ENCODE results near the gene FCAMR. TPM values are rescaled to one million over a fixed set of nuclear protein-coding genes. Genes with fewer than 3 reads are reported as not detected.

The FCAMR gene
- total and polyA plus RNA-seq, 2 donors (not counting 1 experiment from before 2014, with no cell fraction given), result not detected

DNA sequence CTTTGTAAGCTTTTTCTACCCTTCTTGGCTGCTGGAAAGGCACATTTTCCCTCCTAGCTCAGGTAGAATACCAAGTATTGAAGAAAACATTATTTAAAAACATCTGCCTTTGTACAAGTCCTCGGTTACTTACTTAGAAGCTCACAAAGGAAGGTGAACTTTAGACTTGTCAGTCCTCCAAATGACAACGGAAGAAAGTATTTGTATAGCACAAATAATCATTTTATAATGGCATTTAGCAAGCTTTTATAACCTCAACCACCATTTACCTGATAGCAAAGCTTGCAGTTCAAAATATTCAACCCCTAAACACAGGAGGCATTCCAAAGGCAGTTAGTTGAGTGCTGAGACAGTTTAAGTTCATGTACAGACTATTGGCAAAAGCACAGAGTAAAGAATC lies 2.5 kb upstream of the FCAMR start:
- ChIA-PET POLR2A (interaction anchor here (1.6 kb wide), 1 partner anchor 24 kb away, joined by 3 read pairs; no protein-coding TSS in a partner anchor), CTCF (interaction anchor here (0.9 to 8.4 kb wide), 6 partner anchors 9 to 246 kb away, joined by 3 to 77 read pairs (median 4); no protein-coding TSS in a partner anchor)
- no peaks in the 10 kb centered on the region for H3K27me3 Mint-ChIP-seq
- no peaks in the 10 kb centered on the region for H3K9me3 ChIP-seq (ENCODE audit: control extremely low read depth in 1 of 3, control insufficient read depth in 2 of 3, insufficient read depth in 1 of 3, low read length in 2 of 3)
- H3K79me2 ChIP-seq (ENCODE audit: control insufficient read depth, insufficient read depth, low read length), result no peaks in the 10 kb centered on the region
- H3K9me3 Mint-ChIP-seq (ENCODE audit: insufficient read depth), result no peaks in the 10 kb centered on the region
- H3K4me3 ChIP-seq (ENCODE audit: control extremely low read depth in 1 of 5, extremely low read depth in 1 of 5, insufficient read depth in 1 of 5, low read depth in 2 of 5, low read length in 4 of 5), result no peak overlapping the region
- ATAC-seq (ENCODE audit: low read depth), result no peak
- no peak for DNase-seq
- H2AFZ ChIP-seq (ENCODE audit: insufficient read depth, low read depth, low read length, poor library complexity, severe bottlenecking), result no peak overlapping the region
- H4K20me1 ChIP-seq (ENCODE audit: control insufficient read depth, insufficient read depth, low read length, poor library complexity, severe bottlenecking), result no peaks in the 10 kb centered on the region
- TF ChIP-seq, protein P1, sequence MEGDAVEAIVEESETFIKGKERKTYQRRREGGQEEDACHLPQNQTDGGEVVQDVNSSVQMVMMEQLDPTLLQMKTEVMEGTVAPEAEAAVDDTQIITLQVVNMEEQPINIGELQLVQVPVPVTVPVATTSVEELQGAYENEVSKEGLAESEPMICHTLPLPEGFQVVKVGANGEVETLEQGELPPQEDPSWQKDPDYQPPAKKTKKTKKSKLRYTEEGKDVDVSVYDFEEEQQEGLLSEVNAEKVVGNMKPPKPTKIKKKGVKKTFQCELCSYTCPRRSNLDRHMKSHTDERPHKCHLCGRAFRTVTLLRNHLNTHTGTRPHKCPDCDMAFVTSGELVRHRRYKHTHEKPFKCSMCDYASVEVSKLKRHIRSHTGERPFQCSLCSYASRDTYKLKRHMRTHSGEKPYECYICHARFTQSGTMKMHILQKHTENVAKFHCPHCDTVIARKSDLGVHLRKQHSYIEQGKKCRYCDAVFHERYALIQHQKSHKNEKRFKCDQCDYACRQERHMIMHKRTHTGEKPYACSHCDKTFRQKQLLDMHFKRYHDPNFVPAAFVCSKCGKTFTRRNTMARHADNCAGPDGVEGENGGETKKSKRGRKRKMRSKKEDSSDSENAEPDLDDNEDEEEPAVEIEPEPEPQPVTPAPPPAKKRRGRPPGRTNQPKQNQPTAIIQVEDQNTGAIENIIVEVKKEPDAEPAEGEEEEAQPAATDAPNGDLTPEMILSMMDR (IDR thresholded peaks at IDR 0.05), result no peak
- peaks cover 4% of the 10 kb centered on the region for H3K4me1 Mint-ChIP-seq
- no peak overlapping the region for H3K4me3 Mint-ChIP-seq
- no peak overlapping the region for H3K27ac Mint-ChIP-seq
- intact Hi-C loops (cut with micrococcal nuclease), result no loop called here
- H3K36me3 ChIP-seq (replicated peaks in 1 of 2; ENCODE audit: control extremely low read depth in 1 of 2, control insufficient read depth in 1 of 2, extremely low read depth in 1 of 2, insufficient read depth in 2 of 2, low read length in 1 of 2), result no peaks in the 10 kb centered on the region
- H3K4me2 ChIP-seq (replicated peaks; ENCODE audit: low read depth, low read length, poor library complexity, severe bottlenecking), result no peak overlapping the region
- WGBS (ENCODE audit: insufficient coverage), result no CpG with 5 or more reads among the region's 2 CpGs
- no peak overlapping the region for H3K9ac ChIP-seq (ENCODE audit: low read length)
- H3K27ac ChIP-seq (ENCODE audit: low read length in 2 of 2), result no peak overlapping the region
- H3K4me1 ChIP-seq (ENCODE audit: control insufficient read depth in 2 of 2, insufficient read depth in 2 of 2, low read length in 2 of 2), result peaks cover 0 to 1% of the 10 kb centered on the region in 2 donors
- H3K27me3 ChIP-seq (replicated peaks in 1 of 4; ENCODE audit: control extremely low read depth in 1 of 4, control insufficient read depth in 3 of 4, insufficient read depth in 4 of 4, low read length in 3 of 4), result peaks cover 0 to 7% (median 0%) of the 10 kb centered on the region in 4 experiments

DNA sequence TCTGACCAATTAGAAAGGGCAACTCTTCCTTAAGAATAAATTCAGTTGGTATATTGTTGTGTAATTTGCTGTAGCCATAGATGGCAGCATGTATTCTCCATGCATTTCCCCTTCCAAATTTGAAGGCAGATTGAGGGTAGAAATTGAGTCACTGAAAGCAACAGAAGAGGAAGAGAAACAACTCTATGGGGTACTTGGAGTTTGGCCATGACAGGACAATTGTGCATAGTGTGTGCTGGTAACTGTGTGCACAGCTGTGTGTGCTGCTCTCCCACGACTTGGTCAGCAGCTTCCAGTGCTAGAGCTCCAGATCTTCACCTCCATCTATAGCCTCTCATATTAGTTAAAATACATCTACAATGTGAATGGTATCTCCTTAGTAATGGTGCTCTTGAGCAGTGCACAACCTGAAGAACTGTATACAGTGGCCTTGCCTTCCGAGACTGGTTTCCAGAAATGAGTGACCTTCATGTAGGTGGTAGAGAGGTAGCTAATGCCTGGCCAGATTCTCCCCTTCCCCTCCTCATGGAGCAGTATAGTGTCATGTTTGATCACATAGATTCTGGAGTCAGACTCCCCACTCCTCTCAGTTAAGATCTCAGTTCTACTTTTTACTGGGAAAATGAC lies 882 bp upstream of the FCAMR start:
- no peak for TF ChIP-seq EZH2 (IDR thresholded peaks at IDR 0.05; ENCODE audit: borderline replicate concordance, insufficient read depth, low read depth, low read length, poor library complexity, severe bottlenecking)
- TF ChIP-seq, protein P1 (IDR thresholded peaks at IDR 0.05), result no peak
- no peaks in the 10 kb centered on the region for H3K9me3 ChIP-seq (ENCODE audit: control extremely low read depth in 1 of 3, control insufficient read depth in 2 of 3, insufficient read depth in 1 of 3, low read length in 2 of 3)
- no peak overlapping the region for H3K27ac Mint-ChIP-seq
- H3K4me1 ChIP-seq (ENCODE audit: control insufficient read depth in 2 of 2, insufficient read depth in 2 of 2, low read length in 2 of 2), result peaks cover 8 to 11% of the 10 kb centered on the region in 2 donors
- H3K4me3 Mint-ChIP-seq, result no peak overlapping the region
- H3K36me3 ChIP-seq (replicated peaks in 1 of 2; ENCODE audit: control extremely low read depth in 1 of 2, control insufficient read depth in 1 of 2, extremely low read depth in 1 of 2, insufficient read depth in 2 of 2, low read length in 1 of 2), result no peaks in the 10 kb centered on the region
- H3K4me2 ChIP-seq (replicated peaks; ENCODE audit: low read depth, low read length, poor library complexity, severe bottlenecking), result no peak overlapping the region
- no peaks in the 10 kb centered on the region for H3K79me2 ChIP-seq (ENCODE audit: control insufficient read depth, insufficient read depth, low read length)
- H3K9ac ChIP-seq (ENCODE audit: low read length), result no peak overlapping the region
- no peak overlapping the region for H2AFZ ChIP-seq (ENCODE audit: insufficient read depth, low read depth, low read length, poor library complexity, severe bottlenecking)
- no peak overlapping the region for H3K27ac ChIP-seq (ENCODE audit: low read length in 2 of 2)
- H3K27me3 ChIP-seq (replicated peaks in 1 of 4; ENCODE audit: control extremely low read depth in 1 of 4, control insufficient read depth in 3 of 4, insufficient read depth in 4 of 4, low read length in 3 of 4), result peaks cover 0 to 7% (median 0%) of the 10 kb centered on the region in 4 experiments
- intact Hi-C loops (cut with micrococcal nuclease), result no loop called here
- ChIA-PET CTCF (interaction anchor here (1.0 to 8.4 kb wide), 5 partner anchors 10 to 307 kb away, joined by 3 to 77 read pairs (median 4); no protein-coding TSS in a partner anchor), POLR2A (interaction anchor here (1.6 kb wide), 1 partner anchor 22 kb away, joined by 3 read pairs; no protein-coding TSS in a partner anchor)
- H4K20me1 ChIP-seq (ENCODE audit: control insufficient read depth, insufficient read depth, low read length, poor library complexity, severe bottlenecking), result no peaks in the 10 kb centered on the region
- H3K27me3 Mint-ChIP-seq, result no peaks in the 10 kb centered on the region
- ATAC-seq (ENCODE audit: low read depth) (no peak), DNase-seq (no peak)
- H3K4me1 Mint-ChIP-seq, result peaks cover 14% of the 10 kb centered on the region
- no CpG with 5 or more reads among the region's 2 CpGs for WGBS (ENCODE audit: insufficient coverage)
- no peaks in the 10 kb centered on the region for H3K9me3 Mint-ChIP-seq (ENCODE audit: insufficient read depth)
- no peak overlapping the region for H3K4me3 ChIP-seq (ENCODE audit: control extremely low read depth in 1 of 5, extremely low read depth in 1 of 5, insufficient read depth in 1 of 5, low read depth in 2 of 5, low read length in 4 of 5)
